Heart left ventricle (tissue), 16 donors: ENCODE measurements around the gene PTPRS. TPM values are rescaled to one million over a fixed set of nuclear protein-coding genes. Genes with fewer than 3 reads are reported as not detected.

Source experiments
- ATAC-seq, 4 donors: fragments of 200-7000 bp; cut with Tn5 transposase; one replicate each; pipeline ENCODE4 v1.9.1; 2020 to 2022; ENCODE audit warnings: moderate library complexity in 4 of 4, mild to moderate bottlenecking in 3 of 4, moderate number of reproducible peaks in 1 of 4
- DNase-seq, 5 donors: peaks; one replicate each; pipeline ENCODE4 v3.0.0-alpha.2; 2020
- H3K27ac ChIP-seq, 12 donors: fragments of 200-600 bp; sonication (generic) in 4 of 12; one replicate each; pipeline versions ENCODE4 v1.5.0 to v1.8.0; 2016 to 2022; ENCODE audit warnings: mild to moderate bottlenecking in 2 of 12
- H3K27me3 ChIP-seq, 9 donors: fragments of 200-600 bp; sonication (generic) in 2 of 9; one replicate each; pipeline versions ENCODE4 v1.5.1 to v1.8.0; 2016 to 2022; ENCODE audit warnings: mild to moderate bottlenecking in 3 of 9
- H3K36me3 ChIP-seq, 9 donors: fragments of 200-600 bp; sonication (generic) in 2 of 9; one replicate each; pipeline versions ENCODE4 v1.5.0 to v1.8.0; 2018 to 2022; ENCODE audit warnings: mild to moderate bottlenecking in 2 of 9
- H3K4me1 ChIP-seq, 12 donors: fragments of 200-600 bp; sonication (generic) in 4 of 12; one replicate each; pipeline versions ENCODE4 v1.5.0 to v1.8.0; 2016 to 2022; ENCODE audit warnings: mild to moderate bottlenecking in 3 of 12
- H3K4me3 ChIP-seq, 12 donors: fragments of 200-600 bp; sonication (generic) in 4 of 12; one replicate each; pipeline versions ENCODE4 v1.5.0 to v1.8.0; 2017 to 2022; ENCODE audit warnings: mild to moderate bottlenecking in 9 of 12, moderate library complexity in 4 of 12
- H3K9me3 ChIP-seq, 12 donors: fragments of 200-600 bp; sonication (generic) in 4 of 12; one replicate each; pipeline versions ENCODE4 v1.5.0 to v1.8.0; 2016 to 2022; ENCODE audit warnings: mild to moderate bottlenecking in 1 of 12
- CTCF ChIP-seq, 12 donors: fragments of 200-600 bp; sonication (generic) in 4 of 12; IDR thresholded peaks; one replicate each; pipeline versions ENCODE4 v1.5.0 to v1.8.0; 2018 to 2022; ENCODE audit warnings: antibody characterized with exemption in 12 of 12, mild to moderate bottlenecking in 5 of 12
- POLR2A ChIP-seq, 2 donors: fragments of 450-650 bp; IDR thresholded peaks; one replicate each; pipeline ENCODE4 v1.6.1; 2017; ENCODE audit warnings: antibody characterized with exemption in 2 of 2, mild to moderate bottlenecking in 2 of 2, moderate library complexity in 2 of 2
- WGBS, 4 donors: extraction: QIAGEN DNeasy Blood & Tissue Kit in 2 of 4; methylation state at CpG; one replicate each; pipeline versions ENCODE4 v1.1.5 to v1.1.7; 2013 to 2018; 5-methylcytosine and 5-hydroxymethylcytosine counted together
- intact Hi-C, 10 donors: fragments of 100-400 bp; cut with DNase I; formaldehyde crosslinking; loops; one replicate each; pipeline versions ENCODE4 v1.11.1 to v1.14.2; 2022
- polyA plus RNA-seq, 2 donors: library from polyadenylated mRNA; stranded (reverse); fragments of 200-250 nt; gene quantifications; one replicate each; pipeline ENCODE4 v1.2.3, GENCODE V29; 2013
- total RNA-seq, 9 donors: library from RNA; depleted of rRNA in 2 of 9; stranded (reverse); fragments of >200 nt in 2 of 9; fragmentation: NEBNext Ultra II Directional in 3 of 9; extraction: Animal tissue kit (Norgen Biotek cat#: 25700) in 3 of 9; gene quantifications; one replicate each; pipeline versions ENCODE4 v1.1.0 to v1.2.4, GENCODE V29; 2016 to 2023
- donor health status: ischemic (EF 13 %, LVEDD 7.1; RV severe dilation, severe dysfunction).
- donor health status: healthy with polysubstance abuse.
- donor health status: DM: no; HTN: yes; CAD: no.
- donor health status: DM: no; HTN: no; CAD: no.
- donor health status: ischemic (EF 25% LVEDD 6.9; RV normal size, moderate dysfunction).
- donor health status: ischemic (EF 25% LVEDD 5.7; RV mildly dilated, moderate dysfunction).
- donor health status: healthy.
- donor health status: DM: yes; HTN: yes; CAD: no.
- donor health status: ischemic (EF 35%, LVEDD 5.7; RV mildly dilated, moderate dysfunction).
- donor health status: nonischemic (EF 11% LVEDD 7.7; RV severe dilation, severe dysfunction).
- donor health status: DM: yes; HTN: yes; CAD: no.
- donor health status: PGD.
- donor health status: ischemic (EF 29% LVEDD 5.4; RV normal size, mild dysfunction).
- donor health status: nonischemic (EF 23%, LVEDD 6.1; RV moderate dilation, normal function).

Gene PTPRS
- total and polyA plus RNA-seq, 11 donors: 6.3 to 113 (median 33.0) TPM

- WGBS, 4 donors: 82 to 88% (median 87%) methylated on average over 32 of the region's 32 CpGs
- Histone ChIP-seq H3K9me3 (no peaks in the 10 kb centered on the region), H3K27me3 (peaks cover 12 to 59% (median 46%) of the 10 kb centered on the region in 9 donors), H3K27ac (no peak overlapping the region), H3K36me3 (no peaks in the 10 kb centered on the region), H3K4me3 (no peak overlapping the region), H3K4me1 (peaks cover 0 to 14% (median 13%) of the 10 kb centered on the region in 12 donors)
- ATAC-seq (no peak), DNase-seq (peak in 1 of 5 donors; percentile 13)
- TF ChIP-seq POLR2A (IDR thresholded peaks at IDR 0.05) (no peak), CTCF (IDR thresholded peaks at IDR 0.05) (no peak)
- intact Hi-C loops: no loop called here
Measured at GRCh38 chr19:5334824-5335500, 5.7 kb downstream of the PTPRS start.

GRCh38 chr19:5334366-5334739 lies 6.3 kb downstream of the PTPRS start:
- ATAC-seq: no peak
- Histone ChIP-seq H3K9me3 (no peaks in the 10 kb centered on the region), H3K36me3 (no peaks in the 10 kb centered on the region), H3K27ac (no peak overlapping the region), H3K4me3 (no peak overlapping the region), H3K4me1 (peaks cover 0 to 8% (median 7%) of the 10 kb centered on the region in 12 donors), H3K27me3 (peaks cover 6 to 53% (median 40%) of the 10 kb centered on the region in 9 donors)
- TF ChIP-seq CTCF (IDR thresholded peaks at IDR 0.05): no peak
- TF ChIP-seq POLR2A (IDR thresholded peaks at IDR 0.05): no peak
- intact Hi-C loops: no loop called here
- no peak for DNase-seq
- 84 to 91% (median 87%) methylated on average over 9 to 10 of the region's 10 CpGs for whole genome bisulfite sequencing, 4 donors

- H3K4me3 ChIP-seq: no peak overlapping the region
- no peak overlapping the region for H3K27ac ChIP-seq
- ATAC-seq (no peak), DNase-seq (peak in 1 of 5 donors; percentile 13)
- peaks cover 6 to 47% (median 34%) of the 10 kb centered on the region in 9 donors for H3K27me3 ChIP-seq
- peaks cover 0 to 2% (median 1%) of the 10 kb centered on the region in 12 donors for H3K4me1 ChIP-seq
- 86 to 90% (median 88%) methylated on average over 17 of the region's 17 CpGs for WGBS, 4 donors
- intact Hi-C loops: no loop called here
- TF ChIP-seq CTCF (IDR thresholded peaks at IDR 0.05) (no peak), POLR2A (IDR thresholded peaks at IDR 0.05) (no peak)
- H3K36me3 ChIP-seq: no peaks in the 10 kb centered on the region
- no peaks in the 10 kb centered on the region for H3K9me3 ChIP-seq
Measured at GRCh38 chr19:5333581-5334365, 6.8 kb downstream of the PTPRS start.

- Histone ChIP-seq H3K4me3 (no peak overlapping the region), H3K9me3 (no peaks in the 10 kb centered on the region), H3K27ac (no peak overlapping the region), H3K4me1 (no peaks in the 10 kb centered on the region), H3K36me3 (no peaks in the 10 kb centered on the region), H3K27me3 (peaks cover 1 to 34% (median 22%) of the 10 kb centered on the region in 9 donors)
- no peak for TF ChIP-seq POLR2A (IDR thresholded peaks at IDR 0.05)
- TF ChIP-seq CTCF (IDR thresholded peaks at IDR 0.05): no peak
- 84 to 93% (median 89%) methylated on average over 11 of the region's 11 CpGs for WGBS, 4 donors
- intact Hi-C loops: no loop called here
- ATAC-seq (no peak), DNase-seq (peak in 1 of 5 donors; percentile 13)
Measured at GRCh38 chr19:5332501-5332900, 8.1 kb downstream of the PTPRS start.
